Activated T-cell treated with anti-CD3 and anti-CD28 coated beads for 1 hour (primary cell): ENCODE measurements around the gene KRTAP5-7.
"Not testable (repeated sequence)": the region's sequence is repeated elsewhere in the genome, so short reads cannot be mapped to it uniquely, and the experiment has no call there.

Source experiments
- DNase-seq: peaks from one replicate; pipeline ENCODE4 v3.0.0-alpha.2; 2020; ENCODE audit warnings: low read depth

KRTAP5-7 gene

GRCh38 chr11:71563406-71563805 is 36.3 kb downstream of the KRTAP5-7 start:
- DNase-seq: no peak

- DNase-seq: no peak
Observed at GRCh38 chr11:71564430-71564829, 37.4 kb downstream of the KRTAP5-7 start.

- no peak for DNase-seq
Observed at GRCh38 chr11:71565263-71565662, 38.2 kb downstream of the KRTAP5-7 start, which contains the start of gene KRTAP5-10. Gene KRTAP5-10 (plus strand): TSS chr11:71565563. CDS start chr11:71565588, 25 bp downstream.

GRCh38 chr11:71566081-71566620 is 39.1 kb downstream of the KRTAP5-7 start:
- DNase-seq: no peak

- DNase-seq: not testable (repeated sequence)
Observed at GRCh38 chr11:71566626-71567599, 39.8 kb downstream of the KRTAP5-7 start.

GRCh38 chr11:71567633-71568032 is 40.6 kb downstream of the KRTAP5-7 start:
- not testable (repeated sequence) for DNase-seq

- DNase-seq: no peak
Observed at GRCh38 chr11:71568704-71569349, 41.8 kb downstream of the KRTAP5-7 start.

- not testable (repeated sequence) for DNase-seq
Observed at GRCh38 chr11:71571101-71571850, 44.2 kb downstream of the KRTAP5-7 start.

- DNase-seq: no peak
Observed at GRCh38 chr11:71572811-71573210, 45.7 kb downstream of the KRTAP5-7 start.

- no peak for DNase-seq
Observed at GRCh38 chr11:71574418-71574817, 47.4 kb downstream of the KRTAP5-7 start.

- DNase-seq: no peak
Observed at GRCh38 chr11:71575723-71576424, 48.8 kb downstream of the KRTAP5-7 start.

GRCh38 chr11:71576688-71577465 is 49.8 kb downstream of the KRTAP5-7 start:
- not testable (repeated sequence) for DNase-seq

- DNase-seq: no peak
Observed at GRCh38 chr11:71577469-71578004, 50.5 kb downstream of the KRTAP5-7 start.
